Measurements from ENCODE around the gene SLC9A8. TPM values are rescaled to one million over a fixed set of nuclear protein-coding genes. Genes with fewer than 3 reads are reported as not detected.

SLC9A8 gene
- polyA plus RNA-seq, 1 donor from 2014 or later = 6.7 TPM

DNA sequence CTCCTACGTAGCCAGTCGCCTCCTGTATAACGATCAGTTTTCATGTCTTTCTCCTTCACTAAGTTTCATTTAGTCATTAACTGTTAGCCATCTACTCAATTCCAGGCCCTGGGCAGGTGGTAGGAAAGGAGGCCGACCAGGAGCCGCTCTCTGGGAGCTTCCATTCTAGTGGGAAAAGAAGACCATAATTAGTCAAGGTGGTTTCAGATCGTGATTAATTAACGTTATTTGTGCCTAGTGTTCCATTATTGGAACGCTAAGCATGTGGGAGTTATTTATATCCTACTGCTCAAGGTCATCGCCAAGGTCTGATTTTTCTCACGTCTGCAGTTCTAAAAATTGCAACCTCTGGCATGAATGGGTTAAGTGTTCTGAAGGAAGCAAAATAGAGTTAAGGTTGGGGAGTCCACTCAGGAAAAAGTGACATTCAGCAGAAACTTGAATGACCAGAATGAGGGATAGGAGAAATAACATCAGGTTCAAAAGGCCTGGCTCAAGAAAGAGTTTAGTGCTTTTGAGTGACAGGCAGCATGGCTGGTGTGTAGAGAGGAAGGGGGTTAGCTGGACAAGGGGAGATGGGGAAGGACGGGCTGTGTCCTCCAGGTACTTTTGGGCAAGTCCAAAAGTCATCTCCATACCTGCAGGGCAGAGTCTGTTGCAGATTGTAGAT lies 812 bp downstream of the SLC9A8 start:
- Histone ChIP-seq H2AFZ (ENCODE audit: low read depth, low read length) (peak overlapping the region; percentile 76), H3K79me2 (replicated peaks; ENCODE audit: insufficient read depth, low read length) (peaks cover 6% of the 10 kb centered on the region), H3K36me3 (ENCODE audit: insufficient read depth, low read length) (no peaks in the 10 kb centered on the region), H4K20me1 (ENCODE audit: insufficient read depth) (no peaks in the 10 kb centered on the region), H3K27me3 (ENCODE audit: insufficient read depth, low read depth, low read length) (no peaks in the 10 kb centered on the region), H3K4me2 (ENCODE audit: low read length) (peak overlapping the region; percentile 72), H3F3A (ENCODE audit: insufficient read depth, low read length, poor library complexity, severe bottlenecking) (no peaks in the 10 kb centered on the region), H3K9me3 (ENCODE audit: low read length) (no peaks in the 10 kb centered on the region), H3K4me3 (ENCODE audit: low read length) (peak overlapping the region; percentile 92), H3K9me2 (ENCODE audit: insufficient read depth, low read length) (no peaks in the 10 kb centered on the region), H3K9ac (ENCODE audit: low read length) (peak overlapping the region; percentile 84), H3K27ac (ENCODE audit: low read length) (peak overlapping the region; percentile 58)
- TF ChIP-seq SMC3 (conservative IDR thresholded peaks at IDR 0.05; ENCODE audit: poor library complexity) = no peak
- TF ChIP-seq, protein P1, sequence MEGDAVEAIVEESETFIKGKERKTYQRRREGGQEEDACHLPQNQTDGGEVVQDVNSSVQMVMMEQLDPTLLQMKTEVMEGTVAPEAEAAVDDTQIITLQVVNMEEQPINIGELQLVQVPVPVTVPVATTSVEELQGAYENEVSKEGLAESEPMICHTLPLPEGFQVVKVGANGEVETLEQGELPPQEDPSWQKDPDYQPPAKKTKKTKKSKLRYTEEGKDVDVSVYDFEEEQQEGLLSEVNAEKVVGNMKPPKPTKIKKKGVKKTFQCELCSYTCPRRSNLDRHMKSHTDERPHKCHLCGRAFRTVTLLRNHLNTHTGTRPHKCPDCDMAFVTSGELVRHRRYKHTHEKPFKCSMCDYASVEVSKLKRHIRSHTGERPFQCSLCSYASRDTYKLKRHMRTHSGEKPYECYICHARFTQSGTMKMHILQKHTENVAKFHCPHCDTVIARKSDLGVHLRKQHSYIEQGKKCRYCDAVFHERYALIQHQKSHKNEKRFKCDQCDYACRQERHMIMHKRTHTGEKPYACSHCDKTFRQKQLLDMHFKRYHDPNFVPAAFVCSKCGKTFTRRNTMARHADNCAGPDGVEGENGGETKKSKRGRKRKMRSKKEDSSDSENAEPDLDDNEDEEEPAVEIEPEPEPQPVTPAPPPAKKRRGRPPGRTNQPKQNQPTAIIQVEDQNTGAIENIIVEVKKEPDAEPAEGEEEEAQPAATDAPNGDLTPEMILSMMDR (IDR thresholded peaks at IDR 0.05; ENCODE audit: poor library complexity, severe bottlenecking) = no peak
- TF ChIP-seq EZH2 (IDR thresholded peaks at IDR 0.05; ENCODE audit: borderline replicate concordance, insufficient read depth, low read length, poor library complexity, severe bottlenecking) = no peak
- TF ChIP-seq POLR2AphosphoS5 (IDR thresholded peaks at IDR 0.05) = no peak
- TF ChIP-seq EP300 (conservative IDR thresholded peaks at IDR 0.05; ENCODE audit: poor library complexity, severe bottlenecking) = no peak
- TF ChIP-seq, protein P2, sequence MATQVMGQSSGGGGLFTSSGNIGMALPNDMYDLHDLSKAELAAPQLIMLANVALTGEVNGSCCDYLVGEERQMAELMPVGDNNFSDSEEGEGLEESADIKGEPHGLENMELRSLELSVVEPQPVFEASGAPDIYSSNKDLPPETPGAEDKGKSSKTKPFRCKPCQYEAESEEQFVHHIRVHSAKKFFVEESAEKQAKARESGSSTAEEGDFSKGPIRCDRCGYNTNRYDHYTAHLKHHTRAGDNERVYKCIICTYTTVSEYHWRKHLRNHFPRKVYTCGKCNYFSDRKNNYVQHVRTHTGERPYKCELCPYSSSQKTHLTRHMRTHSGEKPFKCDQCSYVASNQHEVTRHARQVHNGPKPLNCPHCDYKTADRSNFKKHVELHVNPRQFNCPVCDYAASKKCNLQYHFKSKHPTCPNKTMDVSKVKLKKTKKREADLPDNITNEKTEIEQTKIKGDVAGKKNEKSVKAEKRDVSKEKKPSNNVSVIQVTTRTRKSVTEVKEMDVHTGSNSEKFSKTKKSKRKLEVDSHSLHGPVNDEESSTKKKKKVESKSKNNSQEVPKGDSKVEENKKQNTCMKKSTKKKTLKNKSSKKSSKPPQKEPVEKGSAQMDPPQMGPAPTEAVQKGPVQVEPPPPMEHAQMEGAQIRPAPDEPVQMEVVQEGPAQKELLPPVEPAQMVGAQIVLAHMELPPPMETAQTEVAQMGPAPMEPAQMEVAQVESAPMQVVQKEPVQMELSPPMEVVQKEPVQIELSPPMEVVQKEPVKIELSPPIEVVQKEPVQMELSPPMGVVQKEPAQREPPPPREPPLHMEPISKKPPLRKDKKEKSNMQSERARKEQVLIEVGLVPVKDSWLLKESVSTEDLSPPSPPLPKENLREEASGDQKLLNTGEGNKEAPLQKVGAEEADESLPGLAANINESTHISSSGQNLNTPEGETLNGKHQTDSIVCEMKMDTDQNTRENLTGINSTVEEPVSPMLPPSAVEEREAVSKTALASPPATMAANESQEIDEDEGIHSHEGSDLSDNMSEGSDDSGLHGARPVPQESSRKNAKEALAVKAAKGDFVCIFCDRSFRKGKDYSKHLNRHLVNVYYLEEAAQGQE (IDR thresholded peaks at IDR 0.05; ENCODE audit: borderline replicate concordance) = no peak
- TF ChIP-seq MXI1 (conservative IDR thresholded peaks at IDR 0.05; ENCODE audit: poor library complexity, severe bottlenecking) = no peak
- TF ChIP-seq TAF1 (IDR thresholded peaks at IDR 0.05; ENCODE audit: low read depth) = no peak
- TF ChIP-seq RAD21 (conservative IDR thresholded peaks at IDR 0.05) = no peak

DNA sequence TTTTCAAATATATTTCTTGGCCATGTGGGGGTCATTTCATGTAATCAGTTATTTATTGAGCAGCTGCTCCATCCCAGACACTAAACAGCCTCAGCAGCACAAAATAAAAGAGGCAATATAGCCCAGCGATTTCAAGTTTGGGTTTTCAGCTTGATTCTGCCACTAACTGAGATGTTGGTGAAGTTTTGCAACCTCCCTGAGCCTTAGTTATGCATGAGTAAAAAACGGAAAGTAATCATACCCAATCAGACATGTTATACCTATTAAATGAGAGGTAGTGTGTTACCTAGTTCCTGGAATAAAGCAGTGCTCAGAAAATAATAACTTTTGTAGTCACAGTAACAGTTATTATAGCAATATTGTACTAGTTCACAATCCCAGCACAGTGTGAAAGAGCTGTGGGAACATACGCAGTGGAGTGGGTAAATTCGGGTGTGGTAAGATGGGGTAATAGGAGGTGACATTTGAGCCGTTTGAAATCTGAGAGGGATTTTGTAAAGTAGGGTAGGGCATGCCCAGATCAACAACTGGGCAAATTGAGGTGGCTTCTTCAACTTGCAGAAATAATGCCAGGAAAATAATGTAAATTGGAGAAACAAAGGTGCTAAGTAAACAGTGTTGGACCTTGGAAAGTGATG lies 1.5 kb downstream of the SLC9A8 start:
- peaks cover 6% of the 10 kb centered on the region for H3K79me2 ChIP-seq (replicated peaks; ENCODE audit: insufficient read depth, low read length)
- H3K36me3 ChIP-seq (ENCODE audit: insufficient read depth, low read length) = peaks cover 7% of the 10 kb centered on the region
- H3K9me2 ChIP-seq (ENCODE audit: insufficient read depth, low read length) = no peaks in the 10 kb centered on the region
- H3K4me2 ChIP-seq (ENCODE audit: low read length) = no peak overlapping the region
- no peak overlapping the region for H2AFZ ChIP-seq (ENCODE audit: low read depth, low read length)
- no peaks in the 10 kb centered on the region for H4K20me1 ChIP-seq (ENCODE audit: insufficient read depth)
- peak overlapping the region; percentile 92 for H3K4me3 ChIP-seq (ENCODE audit: low read length)
- no peaks in the 10 kb centered on the region for H3K9me3 ChIP-seq (ENCODE audit: low read length)
- TF ChIP-seq POLR2AphosphoS5 (IDR thresholded peaks at IDR 0.05) (no peak), RAD21 (conservative IDR thresholded peaks at IDR 0.05) (no peak), SMC3 (conservative IDR thresholded peaks at IDR 0.05; ENCODE audit: poor library complexity) (no peak), EZH2 (IDR thresholded peaks at IDR 0.05; ENCODE audit: borderline replicate concordance, insufficient read depth, low read length, poor library complexity, severe bottlenecking) (no peak), MXI1 (conservative IDR thresholded peaks at IDR 0.05; ENCODE audit: poor library complexity, severe bottlenecking) (no peak), TAF1 (IDR thresholded peaks at IDR 0.05; ENCODE audit: low read depth) (no peak), EP300 (conservative IDR thresholded peaks at IDR 0.05; ENCODE audit: poor library complexity, severe bottlenecking) (no peak)
- TF ChIP-seq, protein P1 (IDR thresholded peaks at IDR 0.05; ENCODE audit: poor library complexity, severe bottlenecking) = no peak
- TF ChIP-seq, protein P2 (IDR thresholded peaks at IDR 0.05; ENCODE audit: borderline replicate concordance) = no peak
- no peak overlapping the region for H3K9ac ChIP-seq (ENCODE audit: low read length)
- H3F3A ChIP-seq (ENCODE audit: insufficient read depth, low read length, poor library complexity, severe bottlenecking) = no peaks in the 10 kb centered on the region
- no peak overlapping the region for H3K27ac ChIP-seq (ENCODE audit: low read length)
- H3K27me3 ChIP-seq (ENCODE audit: insufficient read depth, low read depth, low read length) = no peaks in the 10 kb centered on the region

Measured in neural cell (in vitro differentiated cells).